Hematopoietic multipotent progenitor cell (in vitro differentiated cells): ENCODE data around the gene OR4N5. TPM values are rescaled to one million over a fixed set of nuclear protein-coding genes. Genes with fewer than 3 reads are reported as not detected.

Source experiments
- DNase-seq, 3 donors: peaks; one replicate each; pipeline ENCODE4 v3.0.0-alpha.2; 2011 to 2015; ENCODE audit warnings: low read depth in 2 of 3, low spot score in 2 of 3
- small RNA-seq: library from RNA; depleted of rRNA; stranded (forward); fragments of <200 nt; gene quantifications from one replicate; pipeline ENCODE3, GENCODE V24; 2012
- total RNA-seq: library from RNA; depleted of rRNA; stranded (reverse); fragments of >200 nt; gene quantifications from one replicate; pipeline ENCODE4 v1.2.3, GENCODE V29; 2012

Gene OR4N5
- total RNA-seq, 1 donor = not detected

- no peak for DNase-seq
Observed at GRCh38 chr14:20194101-20194500, 55.5 kb downstream of the OR4N5 start.

Small RNA genes within 50 kb of the gene (small RNA-seq; reads per million reads assigned to genes)
- gene GTF2IP22 = not detected
- gene RNA5SP380 = not detected

Other genes starting within 250 kb of the OR4N5 start
- gene OR4K5, start 218.2 kb upstream of the OR4N5 start, total RNA-seq = under 0.01 TPM
- gene OR4K1, start 207.9 kb upstream of the OR4N5 start, total RNA-seq = not detected
- gene OR4K15, start 163.2 kb upstream of the OR4N5 start, total RNA-seq = under 0.01 TPM
- not detected for gene OR4Q2, start 136.7 kb upstream of the OR4N5 start, total RNA-seq
- gene OR4K14, start 119.5 kb upstream of the OR4N5 start, total RNA-seq = not detected
- not detected for gene OR4K13, start 102.8 kb upstream of the OR4N5 start, total RNA-seq
- not detected for gene OR4L1, start 78.8 kb upstream of the OR4N5 start, total RNA-seq
- gene OR4K17, start 28.1 kb upstream of the OR4N5 start, total RNA-seq = not detected
- not detected for gene OR11G2, start 52.1 kb downstream of the OR4N5 start, total RNA-seq
- gene OR11H6, start 84.9 kb downstream of the OR4N5 start, total RNA-seq = under 0.01 TPM
- gene OR11H7, start 90.2 kb downstream of the OR4N5 start, total RNA-seq = not detected
- gene OR11H4, start 100.5 kb downstream of the OR4N5 start, total RNA-seq = under 0.01 TPM
- 24.0 TPM for gene TTC5, start 167.1 kb downstream of the OR4N5 start, total RNA-seq
- gene CCNB1IP1, start 194.5 kb downstream of the OR4N5 start, total RNA-seq = 81.6 TPM
- gene PARP2, start 204.8 kb downstream of the OR4N5 start, total RNA-seq = 8.3 TPM